Dedifferentiated amniotic fluid mesenchymal stem cell (primary cell): Measurements from ENCODE around the gene TRIP10.

Source experiments
- DNase-seq: peaks from one replicate; pipeline ENCODE4 v3.0.0-alpha.2; 2016; ENCODE audit errors: extremely low spot score

TRIP10 gene

GRCh38 chr19:6725513-6726231 lies 13.8 kb upstream of the TRIP10 start:
- DNase-seq = no peak

GRCh38 chr19:6728346-6728745 lies 11.1 kb upstream of the TRIP10 start:
- no peak for DNase-seq

GRCh38 chr19:6729573-6730152 lies 9.8 kb upstream of the TRIP10 start:
- no peak for DNase-seq

GRCh38 chr19:6730153-6730804 lies 9.2 kb upstream of the TRIP10 start:
- no peak for DNase-seq

GRCh38 chr19:6730941-6731670 lies 8.4 kb upstream of the TRIP10 start:
- DNase-seq = no peak

- DNase-seq = no peak
Observed at GRCh38 chr19:6731822-6732221, 7.7 kb upstream of the TRIP10 start.

- no peak for DNase-seq
Observed at GRCh38 chr19:6732803-6733337, 6.6 kb upstream of the TRIP10 start.

- no peak for DNase-seq
Observed at GRCh38 chr19:6733338-6734095, 6.0 kb upstream of the TRIP10 start.

- DNase-seq = no peak
Observed at GRCh38 chr19:6734096-6734696, 5.3 kb upstream of the TRIP10 start.

- DNase-seq = no peak
Observed at GRCh38 chr19:6735181-6735911, 4.1 kb upstream of the TRIP10 start.

GRCh38 chr19:6736169-6736916 lies 3.1 kb upstream of the TRIP10 start:
- DNase-seq = peak; percentile 87

- DNase-seq = no peak
Observed at GRCh38 chr19:6736917-6737283, 2.6 kb upstream of the TRIP10 start.

- DNase-seq = peak; percentile 100
Observed at GRCh38 chr19:6737284-6737872, 2.1 kb upstream of the TRIP10 start, which contains the start of gene GPR108. Gene GPR108, minus strand, starts transcription at chr19:6737580. Its CDS starts 4 bp downstream, at chr19:6737576.

- peak; percentile 68 for DNase-seq
Observed at GRCh38 chr19:6737873-6738786, 1.4 kb upstream of the TRIP10 start.

GRCh38 chr19:6738787-6739389 lies 592 bp upstream of the TRIP10 start:
- no peak for DNase-seq

GRCh38 chr19:6739883-6740588 lies 556 bp downstream of the TRIP10 start:
- no peak for DNase-seq
